Measurements from ENCODE around the gene CASKIN2. TPM values are rescaled to one million over a fixed set of nuclear protein-coding genes. Genes with fewer than 3 reads are reported as not detected.

Gene CASKIN2
- total RNA-seq, 1 donor from 2014 or later = 50.6 TPM

GRCh38 chr17:75559958-75560533, 44.7 kb upstream of the CASKIN2 start:
- Mint-ChIP-seq H3K27ac (no peak overlapping the region), H3K36me3 (ENCODE audit: insufficient read depth) (peaks cover 10% of the 10 kb centered on the region), H3K9me3 (ENCODE audit: low read depth) (no peaks in the 10 kb centered on the region), H3K27me3 (no peaks in the 10 kb centered on the region), H3K4me3 (ENCODE audit: low read depth) (no peak overlapping the region), H3K4me1 (ENCODE audit: low read depth) (peaks cover 14% of the 10 kb centered on the region)
- TF ChIP-seq CTCF (IDR thresholded peaks at IDR 0.05; ENCODE audit: unreplicated experiment) = no peak
- DNase-seq (ENCODE audit: low spot score, unreplicated experiment) = no peak

GRCh38 chr17:75558666-75559530, 43.6 kb upstream of the CASKIN2 start:
- Mint-ChIP-seq H3K36me3 (ENCODE audit: insufficient read depth) (peaks cover 8% of the 10 kb centered on the region), H3K27ac (no peak overlapping the region), H3K4me3 (ENCODE audit: low read depth) (peak overlapping the region; percentile 16), H3K9me3 (ENCODE audit: low read depth) (no peaks in the 10 kb centered on the region), H3K4me1 (ENCODE audit: low read depth) (peaks cover 17% of the 10 kb centered on the region), H3K27me3 (no peaks in the 10 kb centered on the region)
- DNase-seq (ENCODE audit: low spot score, unreplicated experiment) = no peak
- no peak for TF ChIP-seq CTCF (IDR thresholded peaks at IDR 0.05; ENCODE audit: unreplicated experiment)

GRCh38 chr17:75557852-75558665, 42.7 kb upstream of the CASKIN2 start:
- TF ChIP-seq CTCF (IDR thresholded peaks at IDR 0.05; ENCODE audit: unreplicated experiment) = no peak
- Mint-ChIP-seq H3K27ac (peak overlapping the region; percentile 59), H3K4me3 (ENCODE audit: low read depth) (no peak overlapping the region), H3K27me3 (no peaks in the 10 kb centered on the region), H3K36me3 (ENCODE audit: insufficient read depth) (peaks cover 12% of the 10 kb centered on the region), H3K9me3 (ENCODE audit: low read depth) (no peaks in the 10 kb centered on the region), H3K4me1 (ENCODE audit: low read depth) (peaks cover 25% of the 10 kb centered on the region)
- no peak for DNase-seq (ENCODE audit: low spot score, unreplicated experiment)

GRCh38 chr17:75557075-75557851, 41.9 kb upstream of the CASKIN2 start:
- peaks cover 31% of the 10 kb centered on the region for H3K4me1 Mint-ChIP-seq (ENCODE audit: low read depth)
- H3K27me3 Mint-ChIP-seq = no peaks in the 10 kb centered on the region
- H3K36me3 Mint-ChIP-seq (ENCODE audit: insufficient read depth) = peaks cover 11% of the 10 kb centered on the region
- peak overlapping the region; percentile 89 for H3K27ac Mint-ChIP-seq
- H3K9me3 Mint-ChIP-seq (ENCODE audit: low read depth) = no peaks in the 10 kb centered on the region
- no peak overlapping the region for H3K4me3 Mint-ChIP-seq (ENCODE audit: low read depth)
- TF ChIP-seq CTCF (IDR thresholded peaks at IDR 0.05; ENCODE audit: unreplicated experiment) = no peak
- peak; percentile 79 for DNase-seq (ENCODE audit: low spot score, unreplicated experiment)

Data from progenitor cell of endocrine pancreas (in vitro differentiated cells).